Hepatocyte (in vitro differentiated cells): ENCODE data around the gene KRT86.

ENCODE experiments used
- CTCF ChIP-seq: fragments of 200-600 bp; sonication (generic); IDR thresholded peaks from 2 replicates; pipeline ENCODE4 v1.5.1; 2016; ENCODE audit warnings: antibody characterized with exemption, mild to moderate bottlenecking; ENCODE audit not compliant: poor library complexity
- EZH2phosphoT487 ChIP-seq: fragments of 200-600 bp; sonication (generic); IDR thresholded peaks from one replicate; pipeline ENCODE4 v1.6.1; 2018; ENCODE audit warnings: antibody characterized with exemption, mild to moderate bottlenecking, low read depth, moderate library complexity; ENCODE audit not compliant: unreplicated experiment, severe bottlenecking

- TF ChIP-seq CTCF (no peak), EZH2phosphoT487 (no peak)
Observed at GRCh38 chr12:52295663-52296062, 21.2 kb downstream of the KRT86 start.
